ENCODE measurements around the gene KNL1. TPM values are rescaled to one million over a fixed set of nuclear protein-coding genes. Genes with fewer than 3 reads are reported as not detected.
"Not testable (repeated sequence)": the region's sequence is repeated elsewhere in the genome, so short reads cannot be mapped to it uniquely, and the experiment has no call there.

KNL1 gene
- total RNA-seq, 1 experiment from 2014 or later = 28.9 TPM

- BruUV-seq (replicated peaks) = TSS peak; percentile 91
- DNase-seq (ENCODE audit: low read depth, low spot score) (peak; percentile 66), ATAC-seq (peak; percentile 81)
- H3K27ac ChIP-seq (ENCODE audit: low read length) = peak within 1 kb of the TSS; percentile 82
- in situ Hi-C loops (cut with HindIII; ENCODE audit: low pct_unique_long_range_greater_than_20kb, low sequenced_read_pairs) = no loop called here
- H3K36me3 ChIP-seq (ENCODE audit: control insufficient read depth, insufficient read depth, low read length) = no peaks in the 10 kb centered on the region; the same call in 1 of the 2 replicates
- H3K9me3 ChIP-seq (ENCODE audit: control insufficient read depth, insufficient read depth, low read depth, low read length) = no peaks in the 10 kb centered on the region
- peaks cover 12% of the 10 kb centered on the region for H3K4me1 ChIP-seq (ENCODE audit: control insufficient read depth, insufficient read depth, low read length)
- ChIA-PET POLR2A (interaction anchor here (0.5 to 0.6 kb wide), 3 partner anchors 70 to 327 kb away, joined by 4 to 8 read pairs (median 5); no protein-coding TSS in a partner anchor), CTCF (interaction anchor here (0.6 to 1.3 kb wide), 5 partner anchors 14 to 114 kb away, joined by 3 to 17 read pairs (median 5); no protein-coding TSS in a partner anchor)
- TF ChIP-seq SIN3A (IDR thresholded peaks at IDR 0.05; ENCODE audit: borderline replicate concordance, insufficient read depth, low read depth, low read length) (peak; percentile 88; the same call in 1 of the 2 replicates), TCF7L2 (IDR thresholded peaks at IDR 0.05; ENCODE audit: low read depth, low read length) (peak; percentile 26; the same call in 1 of the 2 replicates), REST (IDR thresholded peaks at IDR 0.05; ENCODE audit: insufficient read depth in 1 of 2, low read depth in 2 of 2, low read length in 1 of 2) (no peak), POLR2AphosphoS5 (IDR thresholded peaks at IDR 0.05; ENCODE audit: low read depth, low read length) (peak; percentile 92), CTCF (IDR thresholded peaks at IDR 0.05) (no peak)
- no peaks in the 10 kb centered on the region for H3K27me3 ChIP-seq (ENCODE audit: control insufficient read depth, insufficient read depth, low read length)
- H3K4me3 ChIP-seq (ENCODE audit: low read depth in 2 of 2, low read length in 2 of 2) = peak within 1 kb of the TSS; percentile 87 to 88
- intact Hi-C loops (cut with micrococcal nuclease; ENCODE audit: unreplicated experiment) = no loop called here
Measured at GRCh38 chr15:40569129-40569953, 24.7 kb upstream of the KNL1 start, which contains the start of gene RPUSD2. TSS of gene RPUSD2 (plus strand) at chr15:40569299. CDS start at chr15:40569338, 39 bp downstream.

GRCh38 chr15:40575113-40575512, 18.9 kb upstream of the KNL1 start:
- in situ Hi-C loops (cut with HindIII; ENCODE audit: low pct_unique_long_range_greater_than_20kb, low sequenced_read_pairs) = no loop called here

GRCh38 chr15:40576914-40577313, 17.1 kb upstream of the KNL1 start:
- intact Hi-C loops (cut with micrococcal nuclease; ENCODE audit: unreplicated experiment); BruUV-seq (replicated peaks); DNase-seq (ENCODE audit: low read depth, low spot score); POLR2A ChIA-PET; H3K9me3 ChIP-seq (ENCODE audit: control insufficient read depth, insufficient read depth, low read depth, low read length); H3K4me1 ChIP-seq (ENCODE audit: control insufficient read depth, insufficient read depth, low read length); in situ Hi-C loops (cut with HindIII; ENCODE audit: low pct_unique_long_range_greater_than_20kb, low sequenced_read_pairs); H3K4me3 ChIP-seq (ENCODE audit: low read depth in 2 of 2, low read length in 2 of 2); ATAC-seq; H3K27me3 ChIP-seq (ENCODE audit: control insufficient read depth, insufficient read depth, low read length); CTCF ChIA-PET; H3K36me3 ChIP-seq (ENCODE audit: control insufficient read depth, insufficient read depth, low read length); H3K27ac ChIP-seq (ENCODE audit: low read length): not testable (repeated sequence)

More at GRCh38 chr15:40575113-40575512, 18.9 kb upstream of the KNL1 start:
- peaks cover 6% of the 10 kb centered on the region for H3K4me1 ChIP-seq (ENCODE audit: control insufficient read depth, insufficient read depth, low read length)
- no peak overlapping the region for H3K4me3 ChIP-seq (ENCODE audit: low read depth in 2 of 2, low read length in 2 of 2)
- CTCF ChIA-PET = interaction anchor here (0.6 kb wide), 1 partner anchor 11 kb away, joined by 6 read pairs; no protein-coding TSS in a partner anchor
- POLR2A ChIA-PET = no interaction called here
- BruUV-seq (replicated peaks) = no TSS peak
- H3K9me3 ChIP-seq (ENCODE audit: control insufficient read depth, insufficient read depth, low read depth, low read length) = no peaks in the 10 kb centered on the region
- DNase-seq (ENCODE audit: low read depth, low spot score) = no peak
- TF ChIP-seq POLR2AphosphoS5 (IDR thresholded peaks at IDR 0.05; ENCODE audit: low read depth, low read length) (no peak), SIN3A (IDR thresholded peaks at IDR 0.05; ENCODE audit: borderline replicate concordance, insufficient read depth, low read depth, low read length) (no peak)
- intact Hi-C loops (cut with micrococcal nuclease; ENCODE audit: unreplicated experiment) = no loop called here
- no peaks in the 10 kb centered on the region for H3K27me3 ChIP-seq (ENCODE audit: control insufficient read depth, insufficient read depth, low read length)
- no peaks in the 10 kb centered on the region; the same call in 1 of the 2 replicates for H3K36me3 ChIP-seq (ENCODE audit: control insufficient read depth, insufficient read depth, low read length)
- no peak for ATAC-seq
- no peak overlapping the region for H3K27ac ChIP-seq (ENCODE audit: low read length)

Data from Panc1 (cell line).